AG04449 (cell line): ENCODE results near the gene CCDC91.

Experiments used
- CTCF ChIA-PET: fragments of 350-600 bp; formaldehyde crosslinking; extraction: SDS; loops from one replicate; lab custom pipeline; 2021; ENCODE audit warnings: antibody characterized with exemption; lab: Yijun Ruan, JAX
- POLR2A ChIA-PET: fragments of 400-600, 350-600 bp; formaldehyde crosslinking; extraction: SDS; loops from one replicate; lab custom pipeline; 2020; ENCODE audit warnings: antibody characterized with exemption, inconsistent platforms; lab: Yijun Ruan, JAX
- DNase-seq: peaks from one replicate; pipeline ENCODE4 v3.0.0-alpha.2; 2010; ENCODE audit warnings: low read depth, low spot score
- H3K4me3 ChIP-seq: 2 replicates; pipeline ENCODE4 v1.5.1; 2011; ENCODE audit warnings: low read depth, mild to moderate bottlenecking, control low read depth, low read length
- TF ChIP-seq, protein P1 (sequence below): IDR thresholded peaks from one replicate; pipeline ENCODE4 v1.5.1; 2011; ENCODE audit warnings: mild to moderate bottlenecking, moderate library complexity, low read length, control low read depth, inconsistent platforms; ENCODE audit not compliant: insufficient read depth; ENCODE audit errors: missing control alignments

Gene CCDC91

GRCh38 chr12:28167981-28168485 is 22.2 kb upstream of the CCDC91 start:
- ChIA-PET CTCF (no interaction called here), POLR2A (no interaction called here)
- no peak for DNase-seq
- TF ChIP-seq, protein P1, sequence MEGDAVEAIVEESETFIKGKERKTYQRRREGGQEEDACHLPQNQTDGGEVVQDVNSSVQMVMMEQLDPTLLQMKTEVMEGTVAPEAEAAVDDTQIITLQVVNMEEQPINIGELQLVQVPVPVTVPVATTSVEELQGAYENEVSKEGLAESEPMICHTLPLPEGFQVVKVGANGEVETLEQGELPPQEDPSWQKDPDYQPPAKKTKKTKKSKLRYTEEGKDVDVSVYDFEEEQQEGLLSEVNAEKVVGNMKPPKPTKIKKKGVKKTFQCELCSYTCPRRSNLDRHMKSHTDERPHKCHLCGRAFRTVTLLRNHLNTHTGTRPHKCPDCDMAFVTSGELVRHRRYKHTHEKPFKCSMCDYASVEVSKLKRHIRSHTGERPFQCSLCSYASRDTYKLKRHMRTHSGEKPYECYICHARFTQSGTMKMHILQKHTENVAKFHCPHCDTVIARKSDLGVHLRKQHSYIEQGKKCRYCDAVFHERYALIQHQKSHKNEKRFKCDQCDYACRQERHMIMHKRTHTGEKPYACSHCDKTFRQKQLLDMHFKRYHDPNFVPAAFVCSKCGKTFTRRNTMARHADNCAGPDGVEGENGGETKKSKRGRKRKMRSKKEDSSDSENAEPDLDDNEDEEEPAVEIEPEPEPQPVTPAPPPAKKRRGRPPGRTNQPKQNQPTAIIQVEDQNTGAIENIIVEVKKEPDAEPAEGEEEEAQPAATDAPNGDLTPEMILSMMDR, result no peak
- H3K4me3 ChIP-seq, result no peak overlapping the region

GRCh38 chr12:28171356-28172060 is 18.7 kb upstream of the CCDC91 start:
- TF ChIP-seq, protein P1, result no peak
- H3K4me3 ChIP-seq, result no peak overlapping the region
- ChIA-PET POLR2A (interaction anchor here (1.2 kb wide), 1 partner anchor 201 kb away, joined by 6 read pairs; no protein-coding TSS in a partner anchor), CTCF (interaction anchor here (0.6 to 3.1 kb wide), 14 partner anchors 9 to 700 kb away, joined by 3 to 13 read pairs (median 4); partner anchors contain the start of genes KLHL42 and MANSC4)
- no peak for DNase-seq

DNA sequence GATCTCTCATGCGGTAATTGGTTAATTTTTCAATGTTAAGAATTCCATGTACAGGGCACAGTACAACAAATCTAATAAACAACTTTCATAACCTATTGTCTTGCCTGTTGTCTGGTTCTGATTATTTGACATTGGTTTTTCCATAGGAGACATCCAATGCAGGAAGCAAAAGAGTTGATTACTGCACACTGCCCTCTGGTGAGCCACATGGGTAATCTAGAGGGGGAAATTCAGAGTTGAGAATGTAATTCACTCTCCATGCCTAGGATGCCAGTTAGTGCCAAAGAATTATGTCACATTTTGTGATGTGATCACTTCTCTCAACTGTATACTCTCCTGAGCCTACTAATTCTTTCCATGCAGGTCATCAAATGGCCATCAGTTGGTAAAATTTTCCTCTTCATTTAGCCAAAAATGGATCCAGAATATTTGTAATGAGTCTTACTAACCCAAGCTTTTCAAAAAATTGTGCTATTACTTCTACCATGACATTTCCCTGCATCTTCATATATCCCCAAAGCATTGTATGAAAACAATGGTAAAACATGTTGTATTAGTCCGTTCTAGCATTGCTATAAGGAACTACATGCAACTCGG is 17.7 kb upstream of the CCDC91 start:
- POLR2A ChIA-PET, result no interaction called here
- CTCF ChIA-PET, result interaction anchor here (0.6 to 3.1 kb wide), 17 partner anchors 10 to 802 kb away, joined by 3 to 13 read pairs (median 7); partner anchors contain the start of genes KLHL42 and MANSC4
- TF ChIP-seq, protein P1, result peak; percentile 66
- H3K4me3 ChIP-seq, result no peak overlapping the region
- peak; percentile 24 for DNase-seq

- DNase-seq, result no peak
- TF ChIP-seq, protein P1, result no peak
- CTCF ChIA-PET, result interaction anchor here (0.7 to 3.1 kb wide), 16 partner anchors 9 to 801 kb away, joined by 3 to 13 read pairs (median 4); partner anchors contain the start of genes KLHL42 and MANSC4
- POLR2A ChIA-PET, result no interaction called here
- no peak overlapping the region for H3K4me3 ChIP-seq
Measured at GRCh38 chr12:28173440-28173839, 16.8 kb upstream of the CCDC91 start.

- TF ChIP-seq, protein P1, result no peak
- no peak for DNase-seq
- ChIA-PET POLR2A (no interaction called here), CTCF (interaction anchor here (1.8 to 1.9 kb wide), 2 partner anchors 10 to 788 kb away, joined by 4 to 7 read pairs; no protein-coding TSS in a partner anchor)
- H3K4me3 ChIP-seq, result no peak overlapping the region
Measured at GRCh38 chr12:28175098-28175589, 15.1 kb upstream of the CCDC91 start.
